ENCODE results near the gene SIX2.

GRCh38 chr2:45009928-45010701 lies 863 bp upstream of the SIX2 start:
- TF ChIP-seq EP300 (IDR thresholded peaks at IDR 0.05; ENCODE audit: borderline replicate concordance) (peak; percentile 5; the same call in 1 of the 2 replicates), TCF12 (IDR thresholded peaks at IDR 0.05; ENCODE audit: low read depth) (no peak), TAF1 (IDR thresholded peaks at IDR 0.05; ENCODE audit: low read depth) (peak; percentile 36; the same call in 1 of the 2 replicates), RAD21 (IDR thresholded peaks at IDR 0.05; ENCODE audit: low read depth) (no peak), YY1 (IDR thresholded peaks at IDR 0.05; ENCODE audit: low read depth) (peak; percentile 50; the same call in 1 of the 2 replicates)
- TF ChIP-seq, protein P1, sequence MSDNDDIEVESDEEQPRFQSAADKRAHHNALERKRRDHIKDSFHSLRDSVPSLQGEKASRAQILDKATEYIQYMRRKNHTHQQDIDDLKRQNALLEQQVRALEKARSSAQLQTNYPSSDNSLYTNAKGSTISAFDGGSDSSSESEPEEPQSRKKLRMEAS (IDR thresholded peaks at IDR 0.05), result peak; percentile 59
- TF ChIP-seq, protein P2, sequence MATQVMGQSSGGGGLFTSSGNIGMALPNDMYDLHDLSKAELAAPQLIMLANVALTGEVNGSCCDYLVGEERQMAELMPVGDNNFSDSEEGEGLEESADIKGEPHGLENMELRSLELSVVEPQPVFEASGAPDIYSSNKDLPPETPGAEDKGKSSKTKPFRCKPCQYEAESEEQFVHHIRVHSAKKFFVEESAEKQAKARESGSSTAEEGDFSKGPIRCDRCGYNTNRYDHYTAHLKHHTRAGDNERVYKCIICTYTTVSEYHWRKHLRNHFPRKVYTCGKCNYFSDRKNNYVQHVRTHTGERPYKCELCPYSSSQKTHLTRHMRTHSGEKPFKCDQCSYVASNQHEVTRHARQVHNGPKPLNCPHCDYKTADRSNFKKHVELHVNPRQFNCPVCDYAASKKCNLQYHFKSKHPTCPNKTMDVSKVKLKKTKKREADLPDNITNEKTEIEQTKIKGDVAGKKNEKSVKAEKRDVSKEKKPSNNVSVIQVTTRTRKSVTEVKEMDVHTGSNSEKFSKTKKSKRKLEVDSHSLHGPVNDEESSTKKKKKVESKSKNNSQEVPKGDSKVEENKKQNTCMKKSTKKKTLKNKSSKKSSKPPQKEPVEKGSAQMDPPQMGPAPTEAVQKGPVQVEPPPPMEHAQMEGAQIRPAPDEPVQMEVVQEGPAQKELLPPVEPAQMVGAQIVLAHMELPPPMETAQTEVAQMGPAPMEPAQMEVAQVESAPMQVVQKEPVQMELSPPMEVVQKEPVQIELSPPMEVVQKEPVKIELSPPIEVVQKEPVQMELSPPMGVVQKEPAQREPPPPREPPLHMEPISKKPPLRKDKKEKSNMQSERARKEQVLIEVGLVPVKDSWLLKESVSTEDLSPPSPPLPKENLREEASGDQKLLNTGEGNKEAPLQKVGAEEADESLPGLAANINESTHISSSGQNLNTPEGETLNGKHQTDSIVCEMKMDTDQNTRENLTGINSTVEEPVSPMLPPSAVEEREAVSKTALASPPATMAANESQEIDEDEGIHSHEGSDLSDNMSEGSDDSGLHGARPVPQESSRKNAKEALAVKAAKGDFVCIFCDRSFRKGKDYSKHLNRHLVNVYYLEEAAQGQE (IDR thresholded peaks at IDR 0.05; ENCODE audit: low read depth), result no peak

Measured in Ishikawa (cell line).